B cell (primary cell): Measurements from ENCODE around the gene CD226.
"Not testable (repeated sequence)": the region's sequence is repeated elsewhere in the genome, so short reads cannot be mapped to it uniquely, and the experiment has no call there.

ENCODE experiments used
- CTCF ChIP-seq: fragments of 200-600 bp; IDR thresholded peaks from one replicate; pipeline ENCODE4 v1.8.0; 2022; ENCODE audit warnings: antibody characterized with exemption, mild to moderate bottlenecking
- EZH2 ChIP-seq: IDR thresholded peaks from 2 replicates; pipeline ENCODE4 v1.6.1; 2012; ENCODE audit warnings: borderline replicate concordance, low read depth, mild to moderate bottlenecking, moderate library complexity, low read length; ENCODE audit not compliant: insufficient read depth, poor library complexity, severe bottlenecking

- TF ChIP-seq CTCF, EZH2: not testable (repeated sequence)
Observed at GRCh38 chr18:69879051-69879450, 68.6 kb downstream of the CD226 start.
